GM12864 (cell line): ENCODE results near the gene ERLIN1.

Source experiments
- DNase-seq: peaks from one replicate; pipeline ENCODE4 v3.0.0-alpha.2; 2011; ENCODE audit warnings: low read depth
- H3K4me3 ChIP-seq: 2 replicates; pipeline ENCODE4 v1.5.1; 2011; ENCODE audit warnings: mild to moderate bottlenecking, low read depth, low read length, control low read depth
- TF ChIP-seq, protein P1 (sequence below): IDR thresholded peaks from 2 replicates; pipeline ENCODE4 v1.5.1; 2011; ENCODE audit warnings: low read depth, mild to moderate bottlenecking, moderate library complexity, low read length, control low read depth, inconsistent platforms; ENCODE audit errors: missing control alignments

ERLIN1 gene

DNA sequence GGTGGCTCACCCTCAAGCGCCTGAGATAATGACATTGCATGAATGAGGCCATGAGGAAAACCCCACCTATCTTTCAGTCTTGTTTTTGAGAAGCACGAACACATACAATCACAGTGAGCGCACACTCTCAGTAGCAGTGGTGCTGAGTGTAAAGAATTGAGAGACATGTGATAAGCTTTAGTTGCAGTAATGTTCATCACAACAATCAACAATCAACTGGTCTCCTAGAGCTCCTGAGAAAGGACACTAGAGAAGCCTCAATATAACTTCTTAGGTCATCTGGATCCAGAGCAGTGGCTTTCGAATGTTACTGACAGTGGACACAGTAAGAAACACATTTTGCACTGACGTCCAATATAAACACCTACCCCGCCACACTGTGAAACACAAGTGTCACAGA lies 12.8 kb downstream of the ERLIN1 start:
- TF ChIP-seq, protein P1, sequence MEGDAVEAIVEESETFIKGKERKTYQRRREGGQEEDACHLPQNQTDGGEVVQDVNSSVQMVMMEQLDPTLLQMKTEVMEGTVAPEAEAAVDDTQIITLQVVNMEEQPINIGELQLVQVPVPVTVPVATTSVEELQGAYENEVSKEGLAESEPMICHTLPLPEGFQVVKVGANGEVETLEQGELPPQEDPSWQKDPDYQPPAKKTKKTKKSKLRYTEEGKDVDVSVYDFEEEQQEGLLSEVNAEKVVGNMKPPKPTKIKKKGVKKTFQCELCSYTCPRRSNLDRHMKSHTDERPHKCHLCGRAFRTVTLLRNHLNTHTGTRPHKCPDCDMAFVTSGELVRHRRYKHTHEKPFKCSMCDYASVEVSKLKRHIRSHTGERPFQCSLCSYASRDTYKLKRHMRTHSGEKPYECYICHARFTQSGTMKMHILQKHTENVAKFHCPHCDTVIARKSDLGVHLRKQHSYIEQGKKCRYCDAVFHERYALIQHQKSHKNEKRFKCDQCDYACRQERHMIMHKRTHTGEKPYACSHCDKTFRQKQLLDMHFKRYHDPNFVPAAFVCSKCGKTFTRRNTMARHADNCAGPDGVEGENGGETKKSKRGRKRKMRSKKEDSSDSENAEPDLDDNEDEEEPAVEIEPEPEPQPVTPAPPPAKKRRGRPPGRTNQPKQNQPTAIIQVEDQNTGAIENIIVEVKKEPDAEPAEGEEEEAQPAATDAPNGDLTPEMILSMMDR = no peak
- H3K4me3 ChIP-seq = no peak overlapping the region
- no peak for DNase-seq

DNA sequence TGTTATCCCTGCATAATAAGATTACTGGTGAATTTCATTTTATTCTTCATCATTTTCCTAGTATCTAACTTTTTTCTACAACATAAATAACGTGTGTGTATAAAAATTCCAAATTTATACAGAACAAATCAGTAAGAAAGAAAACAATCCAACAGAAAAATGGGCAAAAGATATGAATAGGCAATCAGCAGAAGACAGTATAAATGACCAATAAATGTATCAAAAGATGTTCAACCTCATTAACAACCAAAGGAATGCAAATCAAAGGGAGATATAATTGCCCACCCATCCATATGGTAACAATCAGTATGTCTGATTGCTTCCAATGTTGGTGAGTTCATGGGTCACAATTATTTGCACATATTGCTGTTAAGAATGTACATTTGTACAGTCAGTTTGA lies 13.5 kb downstream of the ERLIN1 start:
- no peak overlapping the region for H3K4me3 ChIP-seq
- TF ChIP-seq, protein P1 = no peak
- no peak for DNase-seq

DNA sequence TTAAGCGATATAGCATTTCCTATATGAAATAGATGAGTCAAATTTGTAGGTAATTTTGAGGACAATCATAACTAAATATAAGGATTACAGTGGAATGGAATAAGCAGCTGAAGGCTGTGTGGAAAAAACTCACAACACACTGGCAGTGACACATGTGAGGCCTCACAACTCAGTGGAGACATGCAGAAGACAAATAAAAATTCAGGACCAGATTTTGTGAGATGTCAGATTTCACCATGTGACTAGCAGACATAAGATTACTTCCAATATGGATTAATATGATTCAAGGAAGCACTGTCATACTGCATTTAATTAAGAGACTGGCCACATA lies 17.6 kb downstream of the ERLIN1 start:
- no peak overlapping the region for H3K4me3 ChIP-seq
- no peak for DNase-seq
- TF ChIP-seq, protein P1 = no peak

DNA sequence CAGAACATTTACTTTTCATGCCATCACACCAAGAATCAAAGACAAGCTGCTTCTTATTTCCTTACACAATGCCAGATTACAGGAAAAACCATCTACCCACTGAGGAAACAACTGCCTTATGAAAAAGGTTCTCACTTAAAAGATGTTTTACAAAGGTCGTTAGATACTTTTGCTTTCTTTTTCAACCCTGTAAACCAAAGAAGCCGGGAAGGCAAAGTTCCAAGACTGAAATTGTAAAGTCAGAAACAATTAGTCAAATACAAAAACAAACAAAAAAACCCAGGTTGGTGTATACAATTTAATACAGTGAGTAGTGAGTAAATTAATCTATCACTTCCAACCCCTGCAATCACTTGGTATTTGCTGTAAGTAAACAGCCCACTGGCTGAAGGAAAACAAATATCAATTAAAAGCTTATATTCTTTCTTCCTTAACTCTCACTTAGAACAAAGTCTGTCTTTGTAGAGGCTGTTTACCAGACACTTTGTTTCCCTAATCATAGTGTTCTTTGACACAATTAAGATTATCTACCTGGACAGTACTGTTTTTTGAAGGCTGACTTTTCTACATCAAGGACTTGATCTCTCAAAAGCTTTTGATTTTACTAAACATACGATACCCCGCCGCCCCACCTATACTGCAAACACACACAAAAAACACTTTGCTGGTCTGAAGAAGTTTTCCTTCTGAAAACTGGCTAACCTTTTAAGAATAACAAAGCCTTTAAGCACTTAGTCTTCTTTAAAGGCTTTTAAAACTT lies 18.1 kb downstream of the ERLIN1 start:
- no peak for DNase-seq
- TF ChIP-seq, protein P1 = no peak
- H3K4me3 ChIP-seq = peak overlapping the region; percentile 21; the same call in 1 of the 2 replicates

DNA sequence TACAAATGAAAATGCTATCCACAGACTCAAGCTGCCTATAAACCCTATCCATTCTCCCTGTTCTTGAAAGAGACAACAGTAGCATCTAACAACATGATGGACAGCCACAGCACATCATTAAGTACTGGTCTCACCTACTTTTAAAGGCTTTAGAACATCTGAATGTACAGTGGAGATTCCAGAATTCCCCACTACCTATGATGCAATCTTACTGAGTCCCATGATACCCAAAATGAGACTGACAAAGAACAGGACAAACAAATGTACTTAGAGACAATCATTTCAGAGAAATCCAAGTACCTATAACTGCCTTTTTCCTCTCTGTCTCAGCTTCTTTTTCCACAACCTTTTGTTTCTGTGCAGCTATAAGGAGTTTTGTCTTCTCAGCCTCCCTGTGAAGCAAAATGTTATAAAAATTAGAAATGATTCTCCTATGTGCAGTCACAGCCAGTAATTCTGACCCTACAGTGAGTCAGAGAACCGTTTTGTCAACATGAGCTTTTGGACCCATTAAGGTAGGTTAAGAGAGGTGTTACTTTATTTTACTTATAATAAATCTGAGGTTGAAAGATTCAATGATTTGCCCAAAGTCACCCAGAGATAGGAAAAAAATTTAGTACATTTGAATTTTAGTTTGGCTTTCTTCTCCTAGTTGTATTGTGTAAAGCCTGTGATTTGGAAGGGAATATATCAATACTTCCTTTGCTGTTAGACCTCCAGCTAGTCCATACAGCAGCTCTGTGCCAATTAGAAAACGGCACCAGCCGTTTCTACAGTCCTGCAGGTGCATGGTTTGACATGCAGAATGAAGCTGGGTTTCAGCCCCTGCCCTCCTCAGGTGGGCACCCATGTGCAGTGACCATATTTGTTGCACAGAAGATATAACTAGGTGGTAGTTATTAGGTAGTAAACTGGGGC lies 21.9 kb downstream of the ERLIN1 start:
- TF ChIP-seq, protein P1 = no peak
- no peak for DNase-seq
- H3K4me3 ChIP-seq = no peak overlapping the region

DNA sequence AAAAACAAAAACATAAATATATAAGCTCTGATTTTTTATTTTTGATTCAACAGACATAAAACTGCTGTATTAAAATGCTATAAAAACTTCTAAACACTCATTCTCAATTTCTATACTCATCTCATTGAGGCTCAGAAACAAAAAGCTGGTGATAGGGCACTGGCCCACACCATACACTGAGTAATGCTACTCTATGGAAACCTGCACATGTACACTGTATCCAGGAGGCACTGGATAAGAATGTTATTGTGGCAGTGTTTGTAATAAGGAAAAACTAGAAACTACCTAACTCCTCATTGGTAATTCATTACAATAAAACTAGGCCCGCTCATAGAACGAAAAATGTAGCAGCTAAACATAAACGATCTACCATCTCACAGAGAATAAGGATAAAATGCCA lies 23.1 kb downstream of the ERLIN1 start:
- TF ChIP-seq, protein P1 = no peak
- no peak for DNase-seq
- no peak overlapping the region for H3K4me3 ChIP-seq
